ENCODE results near the gene ARHGAP22.

The ARHGAP22 gene

GRCh38 chr10:48605786-48606529 lies 1.1 kb upstream of the ARHGAP22 start:
- DNase-seq, result no peak

- DNase-seq, result no peak
Observed at GRCh38 chr10:48604039-48604990, 558 bp downstream of the ARHGAP22 start.

GRCh38 chr10:48603421-48604038 lies 1.3 kb downstream of the ARHGAP22 start:
- DNase-seq, result no peak

GRCh38 chr10:48602401-48603135 lies 2.3 kb downstream of the ARHGAP22 start:
- DNase-seq, result no peak

GRCh38 chr10:48601789-48602188 lies 3.1 kb downstream of the ARHGAP22 start:
- no peak for DNase-seq

- no peak for DNase-seq
Observed at GRCh38 chr10:48600645-48601505, 4.0 kb downstream of the ARHGAP22 start.

GRCh38 chr10:48599830-48600134 lies 5.1 kb downstream of the ARHGAP22 start:
- DNase-seq, result peak; percentile 71

- DNase-seq, result no peak
Observed at GRCh38 chr10:48598936-48599829, 5.7 kb downstream of the ARHGAP22 start.

GRCh38 chr10:48598243-48598935 lies 6.5 kb downstream of the ARHGAP22 start:
- peak; percentile 50 for DNase-seq

GRCh38 chr10:48595539-48595932 lies 9.3 kb downstream of the ARHGAP22 start:
- DNase-seq, result no peak

- no peak for DNase-seq
Observed at GRCh38 chr10:48594803-48595538, 9.9 kb downstream of the ARHGAP22 start.

- no peak for DNase-seq
Observed at GRCh38 chr10:48594371-48594770, 10.5 kb downstream of the ARHGAP22 start.

GRCh38 chr10:48592346-48592745 lies 12.5 kb downstream of the ARHGAP22 start:
- no peak for DNase-seq

- no peak for DNase-seq
Observed at GRCh38 chr10:48590945-48591344, 13.9 kb downstream of the ARHGAP22 start.

GRCh38 chr10:48589266-48589665 lies 15.6 kb downstream of the ARHGAP22 start:
- DNase-seq, result no peak

GRCh38 chr10:48587819-48588218 lies 17.1 kb downstream of the ARHGAP22 start:
- DNase-seq, result no peak

GRCh38 chr10:48587101-48587500 lies 17.8 kb downstream of the ARHGAP22 start:
- no peak for DNase-seq

- DNase-seq, result peak; percentile 21
Observed at GRCh38 chr10:48582970-48583369, 21.9 kb downstream of the ARHGAP22 start.

- no peak for DNase-seq
Observed at GRCh38 chr10:48580236-48580635, 24.6 kb downstream of the ARHGAP22 start.
